WTC11 (cell line): Measurements from ENCODE around the gene MTOR. TPM values are rescaled to one million over a fixed set of nuclear protein-coding genes. Genes with fewer than 3 reads are reported as not detected.

Experiments
- ATAC-seq: fragments of 200-7000 bp; cut with Tn5 transposase; 2 replicates; pipeline ENCODE4 v1.10.0; 2021; ENCODE audit warnings: mild to moderate bottlenecking, moderate library complexity
- CTCF ChIA-PET: fragments of 300-600 bp; sonication (Branson Sonifier 250); formaldehyde crosslinking; loops from one replicate; lab custom pipeline; 2021; ENCODE audit warnings: antibody characterized with exemption; lab: Charles Lee
- POLR2A ChIA-PET: fragments of 350-600 bp; sonication (Branson Sonifier 250); formaldehyde crosslinking; loops from one replicate; lab custom pipeline; 2021; ENCODE audit warnings: antibody characterized with exemption; lab: Charles Lee
- DNase-seq: peaks from one replicate; pipeline ENCODE4 v3.0.0; 2021; ENCODE audit warnings: low spot score
- H3K27ac Mint-ChIP-seq: 2 replicates; pipeline ENCODE4 v1.8.0; 2021; ENCODE audit warnings: mixed read lengths
- H3K27me3 Mint-ChIP-seq: 2 replicates; pipeline ENCODE4 v1.8.0; 2021; ENCODE audit warnings: low read depth, mild to moderate bottlenecking, moderate library complexity, mixed read lengths
- H3K36me3 Mint-ChIP-seq: 2 replicates; pipeline ENCODE4 v1.8.0; 2021; ENCODE audit warnings: mixed read lengths
- H3K4me1 Mint-ChIP-seq: 2 replicates; pipeline ENCODE4 v1.8.0; 2022; ENCODE audit warnings: mixed read lengths
- H3K4me3 Mint-ChIP-seq: 2 replicates; pipeline ENCODE4 v1.8.0; 2021; ENCODE audit warnings: mild to moderate bottlenecking, moderate library complexity, mixed read lengths
- H3K9me3 Mint-ChIP-seq: 2 replicates; pipeline ENCODE4 v1.8.0; 2021; ENCODE audit warnings: mixed read lengths
- HMGXB4 ChIP-seq: sonication (generic); formaldehyde crosslinking; IDR thresholded peaks from 2 replicates; pipeline ENCODE4 v1.8.1; 2023; ENCODE audit warnings: mild to moderate bottlenecking, moderate library complexity, missing genetic modification reagents
- MLX ChIP-seq: sonication (generic); formaldehyde crosslinking; IDR thresholded peaks from 2 replicates; pipeline ENCODE4 v1.8.1; 2023; ENCODE audit warnings: mild to moderate bottlenecking, missing genetic modification reagents, moderate library complexity
- NR2C2 ChIP-seq: sonication (generic); formaldehyde crosslinking; IDR thresholded peaks from 2 replicates; pipeline ENCODE4 v1.8.0; 2022; ENCODE audit warnings: mild to moderate bottlenecking, missing genetic modification reagents
- PRRX2 ChIP-seq: fragments of 250-450 bp; sonication (Bioruptor Pico); IDR thresholded peaks from 2 replicates; pipeline ENCODE4 v1.8.0; 2021; ENCODE audit warnings: mild to moderate bottlenecking
- RORB ChIP-seq: fragments of 250-450 bp; sonication (Bioruptor Pico); IDR thresholded peaks from 2 replicates; pipeline ENCODE4 v1.9.0; 2021; ENCODE audit warnings: mild to moderate bottlenecking
- ZNF121 ChIP-seq: sonication (generic); formaldehyde crosslinking; IDR thresholded peaks from 2 replicates; pipeline ENCODE4 v1.8.0; 2023; ENCODE audit warnings: missing genetic modification reagents
- ZNF219 ChIP-seq: sonication (generic); formaldehyde crosslinking; IDR thresholded peaks from 2 replicates; pipeline ENCODE4 v1.8.0; 2023; ENCODE audit warnings: missing genetic modification reagents, mild to moderate bottlenecking, borderline replicate concordance
- ZNF671 ChIP-seq: fragments of 250-450 bp; sonication (Bioruptor Pico); IDR thresholded peaks from 2 replicates; pipeline ENCODE4 v1.8.0; 2021; ENCODE audit warnings: mild to moderate bottlenecking
- total RNA-seq: library from RNA; stranded (reverse); gene quantifications from 3 replicates; pipeline ENCODE4 v1.2.3, GENCODE V29; 2021

The MTOR gene
- total RNA-seq, 1 experiment from 2014 or later: 65.0 TPM

- POLR2A ChIA-PET: no interaction called here
- no peaks in the 10 kb centered on the region for H3K27me3 Mint-ChIP-seq
- no peaks in the 10 kb centered on the region for H3K9me3 Mint-ChIP-seq
- ATAC-seq: no peak
- peak overlapping the region; percentile 94 for H3K4me3 Mint-ChIP-seq
- DNase-seq: no peak
- peaks cover 16% of the 10 kb centered on the region for H3K4me1 Mint-ChIP-seq
- H3K36me3 Mint-ChIP-seq: peaks cover 23% of the 10 kb centered on the region
- TF ChIP-seq HMGXB4 (CRISPR knock-in tag): no peak
- TF ChIP-seq, all 79 proteins: peak for 0
- H3K27ac Mint-ChIP-seq: peak overlapping the region; percentile 72
- CTCF ChIA-PET: interaction anchor here (0.8 to 3.2 kb wide), 3 partner anchors 15 to 89 kb away, joined by 3 to 41 read pairs (median 3); no protein-coding TSS in a partner anchor
These were observed 203.7 kb downstream of the MTOR start for GRCh38 chr1:11058595-11059154.

GRCh38 chr1:11058026-11058425, 204.3 kb downstream of the MTOR start:
- no peak for TF ChIP-seq ZNF671 (CRISPR knock-in tag)
- CTCF ChIA-PET: interaction anchor here (0.7 to 3.2 kb wide), 7 partner anchors 12 to 125 kb away, joined by 3 to 41 read pairs (median 3); no protein-coding TSS in a partner anchor
- Mint-ChIP-seq H3K27ac (no peak overlapping the region), H3K27me3 (no peaks in the 10 kb centered on the region), H3K36me3 (peaks cover 23% of the 10 kb centered on the region), H3K4me1 (peaks cover 22% of the 10 kb centered on the region), H3K4me3 (peak overlapping the region; percentile 94), H3K9me3 (no peaks in the 10 kb centered on the region)
- ATAC-seq (no peak), DNase-seq (no peak)
- POLR2A ChIA-PET: no interaction called here

GRCh38 chr1:11057477-11057876, 204.9 kb downstream of the MTOR start:
- H3K27me3 Mint-ChIP-seq: no peaks in the 10 kb centered on the region
- H3K27ac Mint-ChIP-seq: peak overlapping the region; percentile 44; the same call in 1 of the 2 replicates
- TF ChIP-seq ZNF121 (CRISPR knock-in tag): no peak
- TF ChIP-seq ZNF219 (CRISPR knock-in tag): no peak
- no peak for TF ChIP-seq PRRX2 (CRISPR knock-in tag)
- TF ChIP-seq RORB (CRISPR knock-in tag): no peak
- no peak for TF ChIP-seq ZNF671 (CRISPR knock-in tag)
- no peak for TF ChIP-seq MLX (CRISPR knock-in tag)
- no peak for TF ChIP-seq NR2C2 (CRISPR knock-in tag)
- ATAC-seq: no peak
- peaks cover 26% of the 10 kb centered on the region for H3K4me1 Mint-ChIP-seq
- H3K9me3 Mint-ChIP-seq: no peaks in the 10 kb centered on the region
- DNase-seq: no peak
- H3K4me3 Mint-ChIP-seq: no peak overlapping the region
- ChIA-PET POLR2A (no interaction called here), CTCF (interaction anchor here (0.6 to 3.2 kb wide), 8 partner anchors 12 to 126 kb away, joined by 3 to 41 read pairs (median 3); no protein-coding TSS in a partner anchor)
- peaks cover 23% of the 10 kb centered on the region for H3K36me3 Mint-ChIP-seq

Other genes with a start within 250 kb of the MTOR start
- 185 to 228 TPM (median 197 TPM) in 3 replicates for gene TARDBP, start 249.9 kb downstream of the MTOR start, total RNA-seq
- 0.57 to 1.1 TPM (median 0.82 TPM) in 3 replicates for gene MASP2, start 215.3 kb downstream of the MTOR start, total RNA-seq
- 164 to 200 TPM (median 170 TPM) in 3 replicates for gene SRM, start 202.5 kb downstream of the MTOR start, total RNA-seq
- 62.8 to 73.0 TPM (median 66.2 TPM) in 3 replicates for gene EXOSC10, start 162.7 kb downstream of the MTOR start, total RNA-seq
- gene ANGPTL7, start 73.2 kb downstream of the MTOR start, total RNA-seq: not detected in 3 replicates
- gene UBIAD1, start 10.6 kb upstream of the MTOR start, total RNA-seq: 20.8 to 21.6 TPM (median 20.8 TPM) in 3 replicates
- gene DISP3, start 216.6 kb upstream of the MTOR start, total RNA-seq: 5.9 to 6.1 TPM (median 6.0 TPM) in 3 replicates